Tibial nerve (tissue), 3 donors: ENCODE results near the gene RASAL2.

ENCODE experiments used
- POLR2A ChIP-seq, 2 donors: fragments of 450-650 bp; IDR thresholded peaks; one replicate each; pipeline ENCODE4 v1.6.1; 2017; ENCODE audit warnings: antibody characterized with exemption in 2 of 2, mild to moderate bottlenecking in 2 of 2, moderate library complexity in 2 of 2
- TF ChIP-seq, protein P1 (sequence below), 5 experiments: fragments of 200-600 bp in 3 of 5; fragments of 450-650 bp in 2 of 5; sonication (generic) in 3 of 5; IDR thresholded peaks; one replicate each; pipeline ENCODE4 v1.5.1; 2016 to 2019; ENCODE audit warnings: antibody characterized with exemption in 5 of 5, mild to moderate bottlenecking in 3 of 5, moderate library complexity in 2 of 5

DNA sequence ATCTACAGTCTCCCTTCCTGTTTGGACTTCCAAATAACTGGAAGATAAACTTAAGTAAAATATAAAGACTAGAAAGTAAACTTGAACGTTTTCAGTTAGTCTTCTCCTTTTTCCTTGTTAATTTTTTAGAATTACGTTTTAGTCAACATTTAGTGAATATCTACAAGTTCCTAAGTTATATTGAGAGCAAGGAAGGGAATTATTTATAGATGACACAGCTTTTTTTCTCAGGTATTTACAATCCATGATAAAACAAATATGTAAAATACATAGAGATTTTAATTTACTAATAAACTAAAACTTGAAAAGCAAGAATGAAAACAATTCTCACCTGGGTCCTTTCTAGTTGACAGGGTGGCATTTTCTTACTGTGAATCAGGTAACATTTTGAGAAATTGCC is 313.3 kb downstream of the RASAL2 start:
- TF ChIP-seq, protein P1, sequence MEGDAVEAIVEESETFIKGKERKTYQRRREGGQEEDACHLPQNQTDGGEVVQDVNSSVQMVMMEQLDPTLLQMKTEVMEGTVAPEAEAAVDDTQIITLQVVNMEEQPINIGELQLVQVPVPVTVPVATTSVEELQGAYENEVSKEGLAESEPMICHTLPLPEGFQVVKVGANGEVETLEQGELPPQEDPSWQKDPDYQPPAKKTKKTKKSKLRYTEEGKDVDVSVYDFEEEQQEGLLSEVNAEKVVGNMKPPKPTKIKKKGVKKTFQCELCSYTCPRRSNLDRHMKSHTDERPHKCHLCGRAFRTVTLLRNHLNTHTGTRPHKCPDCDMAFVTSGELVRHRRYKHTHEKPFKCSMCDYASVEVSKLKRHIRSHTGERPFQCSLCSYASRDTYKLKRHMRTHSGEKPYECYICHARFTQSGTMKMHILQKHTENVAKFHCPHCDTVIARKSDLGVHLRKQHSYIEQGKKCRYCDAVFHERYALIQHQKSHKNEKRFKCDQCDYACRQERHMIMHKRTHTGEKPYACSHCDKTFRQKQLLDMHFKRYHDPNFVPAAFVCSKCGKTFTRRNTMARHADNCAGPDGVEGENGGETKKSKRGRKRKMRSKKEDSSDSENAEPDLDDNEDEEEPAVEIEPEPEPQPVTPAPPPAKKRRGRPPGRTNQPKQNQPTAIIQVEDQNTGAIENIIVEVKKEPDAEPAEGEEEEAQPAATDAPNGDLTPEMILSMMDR (IDR thresholded peaks at IDR 0.05) = no peak
- no peak for TF ChIP-seq POLR2A (IDR thresholded peaks at IDR 0.05)
